GM19467 (cell line): ENCODE data around the gene LRIG1.

Source experiments
- ATAC-seq: cut with Tn5 transposase; IDR thresholded peaks from one replicate; pipeline ENCODE4 v1.9.1; 2021; ENCODE audit warnings: mild to moderate bottlenecking, moderate library complexity; ENCODE audit not compliant: unreplicated experiment

LRIG1 gene

DNA sequence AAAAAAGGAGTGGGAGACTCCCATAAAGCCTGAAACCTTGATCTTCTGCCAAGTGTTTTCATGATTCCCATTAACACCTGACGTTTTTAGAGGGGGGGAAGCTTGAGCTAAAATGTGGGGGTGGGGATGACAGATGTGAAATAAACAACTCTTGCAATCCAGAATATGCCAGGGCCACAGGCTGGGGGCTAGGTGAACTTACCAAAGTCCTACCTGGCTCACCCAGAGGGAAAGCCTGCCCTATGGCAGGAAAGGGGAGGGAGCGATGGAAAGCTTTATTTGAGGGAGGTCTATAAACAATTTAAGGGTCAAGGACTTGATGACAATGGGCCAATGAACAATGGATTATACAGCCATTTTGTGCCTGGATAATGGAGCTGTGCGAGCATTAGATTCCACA, 108.3 kb downstream of the LRIG1 start:
- no peak for ATAC-seq

GRCh38 chr3:66390013-66390412, 110.8 kb downstream of the LRIG1 start:
- no peak for ATAC-seq

- ATAC-seq = peak; percentile 38
Measured at GRCh38 chr3:66386925-66387650, 113.7 kb downstream of the LRIG1 start.

GRCh38 chr3:66386011-66386924, 114.6 kb downstream of the LRIG1 start:
- peak; percentile 90 for ATAC-seq

DNA sequence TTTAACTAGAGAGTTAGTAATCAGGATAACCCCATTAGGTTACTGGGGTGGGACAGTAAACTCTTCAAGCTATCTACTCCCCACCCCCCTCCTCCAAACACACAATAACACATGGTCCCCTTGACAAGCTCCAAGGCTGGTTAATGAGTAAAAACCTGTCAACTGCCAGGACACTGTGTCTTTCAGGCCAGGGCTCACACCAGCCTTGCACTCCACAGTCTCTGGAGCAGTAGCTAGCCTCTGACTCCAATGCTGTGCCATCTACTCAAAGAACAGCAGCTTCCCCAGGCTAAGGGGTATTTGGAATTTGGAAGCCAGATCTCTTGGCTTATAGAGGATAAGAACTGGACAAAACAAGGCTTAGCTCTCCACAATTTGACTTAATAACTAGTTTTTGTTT, 115.8 kb downstream of the LRIG1 start:
- no peak for ATAC-seq

GRCh38 chr3:66383998-66384745, 116.7 kb downstream of the LRIG1 start:
- no peak for ATAC-seq

GRCh38 chr3:66383023-66383422, 117.8 kb downstream of the LRIG1 start:
- ATAC-seq = no peak

DNA sequence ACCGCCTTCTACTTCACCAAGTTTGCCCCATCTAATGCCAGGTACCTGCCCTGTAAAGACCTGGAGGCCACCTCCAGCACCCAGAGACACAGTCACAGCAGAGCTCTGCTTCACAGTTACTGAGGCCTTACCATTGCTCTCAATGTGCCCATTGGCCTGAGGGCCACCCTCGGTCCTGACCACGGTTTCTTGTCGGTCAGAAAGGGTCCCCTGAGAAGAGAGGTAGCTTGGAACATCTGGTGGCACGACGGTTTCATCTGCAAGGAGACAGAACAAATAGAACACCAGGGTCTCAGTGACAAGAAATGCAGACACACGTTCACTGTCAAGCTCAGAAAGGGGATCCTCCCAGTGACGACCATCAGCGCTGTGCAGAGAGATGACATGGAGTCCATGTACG, 118.7 kb downstream of the LRIG1 start:
- ATAC-seq = no peak

GRCh38 chr3:66381626-66382025, 119.2 kb downstream of the LRIG1 start:
- no peak for ATAC-seq

DNA sequence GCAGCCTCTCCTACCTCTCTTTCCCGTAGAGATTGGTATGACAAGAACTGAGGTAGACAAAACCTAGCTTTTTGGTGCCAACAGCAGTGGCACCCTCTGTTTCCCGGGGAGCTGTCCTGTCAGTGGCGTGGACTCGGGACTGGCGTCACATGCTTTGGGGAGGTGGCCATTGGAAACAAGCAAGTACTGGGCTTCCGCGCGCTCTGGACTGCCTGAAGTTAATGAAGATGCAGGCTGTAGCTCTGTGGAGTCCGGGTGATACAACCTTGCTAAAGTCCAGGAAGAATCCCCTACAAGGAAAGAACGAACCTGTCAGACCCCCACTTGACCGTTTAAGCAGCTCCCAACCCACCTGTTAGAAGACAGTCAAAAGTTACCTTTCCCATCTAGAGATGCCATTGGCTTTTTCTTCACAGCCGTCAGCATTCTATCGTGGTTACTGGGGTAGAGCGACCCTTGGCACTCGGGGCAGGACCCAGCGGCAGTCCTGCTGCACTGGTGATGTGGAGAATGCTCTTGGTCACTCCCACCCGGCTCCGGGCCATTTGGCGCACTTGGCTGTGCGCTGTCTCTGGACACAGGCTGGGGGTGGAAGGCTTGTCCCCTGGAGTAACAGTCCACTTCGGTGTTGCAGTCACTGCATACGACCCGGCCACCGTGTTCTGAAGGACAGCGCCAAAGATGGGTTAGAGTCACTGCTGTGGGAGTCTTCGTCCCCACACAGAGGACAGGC, 120.5 kb downstream of the LRIG1 start:
- ATAC-seq = no peak

GRCh38 chr3:66379565-66379964, 121.3 kb downstream of the LRIG1 start:
- no peak for ATAC-seq

DNA sequence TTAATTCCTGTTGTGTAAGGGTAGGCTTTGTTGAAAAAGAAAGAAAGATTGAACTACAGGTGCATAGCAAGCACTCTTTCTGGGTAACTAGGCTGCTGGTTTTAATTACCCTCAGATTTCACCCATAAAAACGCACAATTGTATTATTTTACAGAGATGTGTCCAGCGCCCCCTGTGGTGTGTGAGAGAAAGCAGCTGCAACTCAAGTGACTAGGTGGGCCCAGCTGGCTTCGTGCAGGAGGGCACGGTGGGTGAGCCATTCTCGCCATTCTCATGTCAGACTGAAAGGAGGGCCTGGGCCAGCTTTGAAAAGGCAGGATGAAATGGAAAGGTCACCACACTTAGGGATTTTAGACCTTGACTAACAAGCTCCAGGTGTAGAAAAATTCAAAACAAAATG, 122.6 kb downstream of the LRIG1 start:
- no peak for ATAC-seq

- no peak for ATAC-seq
Measured at GRCh38 chr3:66377800-66378199, 123.0 kb downstream of the LRIG1 start.

DNA sequence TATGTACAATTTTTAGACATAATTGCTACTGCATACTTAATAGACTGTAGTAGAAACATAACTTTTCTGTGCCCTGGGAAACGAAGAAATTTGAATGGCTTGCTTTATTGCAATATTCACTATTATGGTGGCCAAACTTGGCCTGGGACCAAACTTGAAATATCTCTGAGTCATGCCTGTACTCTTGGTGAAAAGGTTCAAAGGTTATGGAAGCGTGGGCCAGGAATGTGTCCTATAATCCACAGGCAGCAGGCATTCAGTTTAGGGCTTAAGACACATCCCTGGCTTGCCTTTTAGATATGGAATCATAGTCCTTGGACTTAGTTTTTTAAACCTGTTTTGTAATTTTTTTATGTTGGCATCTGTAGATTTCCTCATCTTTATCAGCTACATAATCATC, 124.3 kb downstream of the LRIG1 start:
- no peak for ATAC-seq

DNA sequence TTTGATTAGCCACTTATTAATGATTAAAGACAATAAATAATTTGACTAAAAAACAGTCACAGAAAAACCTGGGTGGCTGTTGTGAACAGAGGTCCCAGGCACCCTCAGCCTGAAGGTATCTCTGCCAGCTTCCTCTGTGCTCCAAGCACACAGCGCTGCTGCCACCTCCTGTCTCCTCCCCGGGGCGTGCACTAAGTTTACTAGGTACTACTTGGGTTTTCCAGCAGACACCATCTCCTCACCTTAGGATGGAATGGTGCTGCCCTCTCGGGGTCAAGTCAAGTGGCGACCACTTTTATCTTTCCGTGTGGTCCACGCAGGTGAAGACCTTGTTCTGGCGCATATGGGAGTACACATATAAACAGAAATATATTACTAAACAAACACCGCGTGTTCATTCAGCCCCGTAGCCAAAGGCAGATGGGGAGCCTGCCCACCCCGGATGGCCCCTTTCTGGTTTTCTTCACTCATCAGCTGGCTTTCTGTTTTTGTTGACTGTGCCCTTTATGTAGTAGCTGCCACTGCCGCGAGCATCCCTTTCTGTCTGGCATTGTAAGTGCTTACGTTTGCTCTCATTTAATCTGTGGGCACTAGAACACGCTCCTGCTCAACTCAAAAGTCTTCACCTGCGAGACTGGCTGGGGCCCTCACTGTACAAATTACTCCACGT, 128.0 kb downstream of the LRIG1 start:
- ATAC-seq = no peak

DNA sequence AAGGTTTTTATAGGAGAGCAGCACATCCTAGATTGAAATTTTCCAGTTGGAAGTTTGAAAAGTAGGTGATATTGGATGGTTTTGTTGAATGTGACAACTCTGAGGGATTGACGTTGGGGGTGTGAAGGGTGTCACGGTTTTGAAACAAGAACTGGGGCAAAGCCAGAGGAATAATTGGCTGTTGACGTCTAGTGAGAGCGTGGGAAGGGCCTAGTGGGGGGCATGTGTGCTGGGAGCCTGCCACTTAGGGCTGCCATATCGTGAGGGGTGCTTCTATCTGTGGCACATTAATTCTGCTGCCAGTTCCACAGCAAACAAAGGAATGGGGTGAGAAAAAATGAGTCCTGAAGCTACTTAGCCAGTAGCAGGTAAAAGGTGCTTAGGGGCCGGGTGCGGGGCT, 129.4 kb downstream of the LRIG1 start:
- no peak for ATAC-seq

- no peak for ATAC-seq
Measured at GRCh38 chr3:66370179-66370578, 130.6 kb downstream of the LRIG1 start.

GRCh38 chr3:66367979-66368378, 132.8 kb downstream of the LRIG1 start:
- ATAC-seq = no peak

GRCh38 chr3:66366747-66367146, 134.1 kb downstream of the LRIG1 start:
- no peak for ATAC-seq

GRCh38 chr3:66365080-66365479, 135.7 kb downstream of the LRIG1 start:
- no peak for ATAC-seq
